CD14-positive monocyte (primary cell): ENCODE data around the gene TMEM116. TPM values are rescaled to one million over a fixed set of nuclear protein-coding genes. Genes with fewer than 3 reads are reported as not detected.
A peak's percentile ranks its signal among the peaks of the same experiment; 100 is the strongest.

Experiments used
- DNase-seq, 3 donors: peaks; one replicate each; pipeline ENCODE4 v3.0.0-alpha.2; 2011 to 2022
- H2AFZ ChIP-seq: 2 replicates; pipeline ENCODE4 v1.6.0; 2012; ENCODE audit warnings: mild to moderate bottlenecking, low read depth, low read length, inconsistent platforms; ENCODE audit not compliant: insufficient read depth, poor library complexity, severe bottlenecking
- H3K27ac ChIP-seq, 2 donors: 1 replicate in 1 of 2; 2 replicates in 1 of 2; pipeline ENCODE4 v1.5.1; 2012 to 2013; ENCODE audit warnings: low read length in 2 of 2, control low read depth in 1 of 2, inconsistent platforms in 1 of 2, low read depth in 1 of 2, mild to moderate bottlenecking in 1 of 2
- H3K27me3 ChIP-seq, 2 donors: one replicate each; pipeline versions ENCODE4 v1.6.0 to v1.6.1; 2011 to 2013; ENCODE audit warnings: low read length in 2 of 2; ENCODE audit not compliant: control insufficient read depth in 2 of 2, insufficient read depth in 2 of 2
- H3K36me3 ChIP-seq, 2 donors: replicated peaks in 1 of 2; 1 replicate in 1 of 2; 2 replicates in 1 of 2; pipeline versions ENCODE4 v1.5.1 to v1.6.1; 2012 to 2013; ENCODE audit warnings: low read length in 2 of 2, control low read depth in 1 of 2, inconsistent platforms in 1 of 2, mild to moderate bottlenecking in 1 of 2; ENCODE audit not compliant: insufficient read depth in 2 of 2, control insufficient read depth in 1 of 2
- H3K4me1 ChIP-seq, 2 donors: 1 replicate in 1 of 2; 2 replicates in 1 of 2; pipeline versions ENCODE4 v1.5.1 to v1.6.1; 2012 to 2013; ENCODE audit warnings: low read length in 2 of 2, control low read depth in 1 of 2, inconsistent platforms in 1 of 2, mild to moderate bottlenecking in 1 of 2, moderate library complexity in 1 of 2; ENCODE audit not compliant: insufficient read depth in 2 of 2, control insufficient read depth in 1 of 2
- H3K4me2 ChIP-seq: replicated peaks from 2 replicates; pipeline ENCODE3; 2012; ENCODE audit warnings: low read length, moderate library complexity, mild to moderate bottlenecking; ENCODE audit not compliant: poor library complexity, severe bottlenecking; ENCODE audit errors: extremely low read depth
- H3K4me3 ChIP-seq, 3 experiments: fragments of 200-600 bp in 1 of 3; sonication (generic) in 1 of 3; replicated peaks in 1 of 3; 1 replicate in 2 of 3; 2 replicates in 1 of 3; pipeline ENCODE4 v1.5.1; 2011 to 2013; ENCODE audit warnings: low read length in 3 of 3, mild to moderate bottlenecking in 3 of 3, control low read depth in 2 of 3, low read depth in 2 of 3, inconsistent platforms in 1 of 3, moderate library complexity in 1 of 3
- H3K79me2 ChIP-seq: 2 replicates; pipeline ENCODE4 v1.6.0; 2012; ENCODE audit warnings: mild to moderate bottlenecking, control low read depth, inconsistent platforms, low read length, moderate library complexity; ENCODE audit not compliant: insufficient read depth
- H3K9ac ChIP-seq: 2 replicates; pipeline ENCODE4 v1.6.0; 2017; ENCODE audit warnings: low read length, mild to moderate bottlenecking; ENCODE audit not compliant: insufficient read depth, poor library complexity, severe bottlenecking
- H3K9me3 ChIP-seq, 2 donors: replicated peaks in 1 of 2; 1 replicate in 1 of 2; 2 replicates in 1 of 2; pipeline versions ENCODE4 v1.5.1 to v1.6.1; 2012 to 2013; ENCODE audit warnings: low read length in 2 of 2, control low read depth in 1 of 2; ENCODE audit not compliant: control insufficient read depth in 1 of 2, insufficient read depth in 1 of 2
- H4K20me1 ChIP-seq: 2 replicates; pipeline ENCODE4 v1.6.0; 2012; ENCODE audit warnings: mild to moderate bottlenecking, low read length, control low read depth, moderate library complexity; ENCODE audit not compliant: insufficient read depth
- H3K27ac Mint-ChIP-seq, 7 donors: one replicate each; pipeline ENCODE4 v1.8.0; 2020; ENCODE audit warnings: mild to moderate bottlenecking in 7 of 7, mixed read lengths in 7 of 7, moderate library complexity in 6 of 7, inconsistent platforms in 2 of 7
- H3K27me3 Mint-ChIP-seq, 3 donors: one replicate each; pipeline ENCODE4 v1.8.0; 2021 to 2022; ENCODE audit warnings: low read depth in 3 of 3, mild to moderate bottlenecking in 3 of 3, mixed read lengths in 3 of 3, moderate library complexity in 3 of 3, inconsistent platforms in 1 of 3
- H3K36me3 Mint-ChIP-seq, 2 donors: one replicate each; pipeline ENCODE4 v1.8.0; 2020; ENCODE audit warnings: mixed read lengths in 2 of 2, inconsistent platforms in 1 of 2, mild to moderate bottlenecking in 1 of 2
- H3K4me1 Mint-ChIP-seq: one replicate; pipeline ENCODE4 v1.8.0; 2020; ENCODE audit warnings: mild to moderate bottlenecking, mixed read lengths
- H3K4me3 Mint-ChIP-seq, 2 donors: one replicate each; pipeline ENCODE4 v1.8.0; 2020; ENCODE audit warnings: mild to moderate bottlenecking in 2 of 2, mixed read lengths in 2 of 2, moderate library complexity in 1 of 2
- H3K9me3 Mint-ChIP-seq, 7 donors: one replicate each; pipeline ENCODE4 v1.8.0; 2020 to 2022; ENCODE audit warnings: mixed read lengths in 7 of 7, mild to moderate bottlenecking in 6 of 7, moderate library complexity in 6 of 7, inconsistent platforms in 2 of 7
- WGBS: methylation state at CpG from one replicate; pipeline ENCODE4 v1.1.5; 2013; ENCODE audit warnings: missing lambda C conversion rate; ENCODE audit not compliant: insufficient coverage; 5-methylcytosine and 5-hydroxymethylcytosine counted together
- intact Hi-C, 2 donors: fragments of 100-400 bp; cut with micrococcal nuclease; formaldehyde crosslinking; loops; one replicate each; pipeline versions ENCODE4 v1.15.0 to v1.15.1; 2023
- polyA plus RNA-seq, 3 donors: library from polyadenylated mRNA; depleted of rRNA in 1 of 3; unstranded in 2 of 3; stranded (reverse) in 1 of 3; fragments of 300-500 nt in 2 of 3; fragments of >200 nt in 1 of 3; fragmentation: Illumina TruSeq in 2 of 3; gene quantifications; 1 replicate in 2 of 3; 2 replicates in 1 of 3; pipeline ENCODE4 v1.2.3, GENCODE V29; 2012 to 2021
- TF ChIP-seq, protein P1 (sequence below): fragments of 200-600 bp; IDR thresholded peaks from one replicate; pipeline ENCODE4 v1.8.0; 2022; ENCODE audit warnings: antibody characterized with exemption, mild to moderate bottlenecking

The TMEM116 gene
- polyA plus RNA-seq, 3 donors, result 5.6 to 11.6 (median 8.3) TPM

DNA sequence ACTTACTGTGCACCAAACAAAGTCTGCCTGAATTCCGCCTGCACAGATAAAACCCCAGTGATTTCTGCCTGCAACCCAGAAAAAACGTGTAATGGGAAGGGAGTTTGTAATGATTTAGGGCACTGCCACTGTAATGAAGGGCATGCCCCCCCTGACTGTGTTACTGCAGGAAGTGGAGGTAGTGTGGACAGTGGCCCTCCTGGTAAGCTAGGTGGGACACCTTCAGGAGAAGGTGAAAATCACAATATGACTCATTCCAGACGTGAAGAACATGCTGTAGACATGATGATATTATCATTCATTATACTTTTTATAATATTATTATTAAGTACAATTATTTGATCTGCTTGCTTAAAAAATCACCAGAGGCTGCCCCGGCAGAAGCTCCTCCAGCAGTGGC, 111.8 kb downstream of the TMEM116 start:
- H3K4me3 Mint-ChIP-seq, result no peak overlapping the region
- peaks cover 0 to 1% (median 0%) of the 10 kb centered on the region in 3 donors for H3K27me3 Mint-ChIP-seq
- Histone ChIP-seq H3K9ac (no peak overlapping the region), H3K27me3 (no peaks in the 10 kb centered on the region), H3K4me1 (no peaks in the 10 kb centered on the region), H3K27ac (no peak overlapping the region), H3K4me2 (no peak overlapping the region), H3K36me3 (peaks cover 5 to 52% of the 10 kb centered on the region in 2 donors), H2AFZ (no peak overlapping the region), H3K4me3 (no peak overlapping the region), H3K79me2 (no peaks in the 10 kb centered on the region), H3K9me3 (no peaks in the 10 kb centered on the region), H4K20me1 (no peaks in the 10 kb centered on the region)
- peak overlapping the region in 2 of 7 donors; percentile 69 to 79 for H3K27ac Mint-ChIP-seq
- TF ChIP-seq, protein P1, sequence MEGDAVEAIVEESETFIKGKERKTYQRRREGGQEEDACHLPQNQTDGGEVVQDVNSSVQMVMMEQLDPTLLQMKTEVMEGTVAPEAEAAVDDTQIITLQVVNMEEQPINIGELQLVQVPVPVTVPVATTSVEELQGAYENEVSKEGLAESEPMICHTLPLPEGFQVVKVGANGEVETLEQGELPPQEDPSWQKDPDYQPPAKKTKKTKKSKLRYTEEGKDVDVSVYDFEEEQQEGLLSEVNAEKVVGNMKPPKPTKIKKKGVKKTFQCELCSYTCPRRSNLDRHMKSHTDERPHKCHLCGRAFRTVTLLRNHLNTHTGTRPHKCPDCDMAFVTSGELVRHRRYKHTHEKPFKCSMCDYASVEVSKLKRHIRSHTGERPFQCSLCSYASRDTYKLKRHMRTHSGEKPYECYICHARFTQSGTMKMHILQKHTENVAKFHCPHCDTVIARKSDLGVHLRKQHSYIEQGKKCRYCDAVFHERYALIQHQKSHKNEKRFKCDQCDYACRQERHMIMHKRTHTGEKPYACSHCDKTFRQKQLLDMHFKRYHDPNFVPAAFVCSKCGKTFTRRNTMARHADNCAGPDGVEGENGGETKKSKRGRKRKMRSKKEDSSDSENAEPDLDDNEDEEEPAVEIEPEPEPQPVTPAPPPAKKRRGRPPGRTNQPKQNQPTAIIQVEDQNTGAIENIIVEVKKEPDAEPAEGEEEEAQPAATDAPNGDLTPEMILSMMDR, result no peak
- H3K36me3 Mint-ChIP-seq, result peaks cover 35 to 50% of the 10 kb centered on the region in 2 donors
- 88% methylated on average over 2 of the region's 4 CpGs for WGBS
- peaks cover 0 to 9% (median 4%) of the 10 kb centered on the region in 7 donors for H3K9me3 Mint-ChIP-seq
- no peaks in the 10 kb centered on the region for H3K4me1 Mint-ChIP-seq
- intact Hi-C loops, result no loop called here
- no peak for DNase-seq

DNA sequence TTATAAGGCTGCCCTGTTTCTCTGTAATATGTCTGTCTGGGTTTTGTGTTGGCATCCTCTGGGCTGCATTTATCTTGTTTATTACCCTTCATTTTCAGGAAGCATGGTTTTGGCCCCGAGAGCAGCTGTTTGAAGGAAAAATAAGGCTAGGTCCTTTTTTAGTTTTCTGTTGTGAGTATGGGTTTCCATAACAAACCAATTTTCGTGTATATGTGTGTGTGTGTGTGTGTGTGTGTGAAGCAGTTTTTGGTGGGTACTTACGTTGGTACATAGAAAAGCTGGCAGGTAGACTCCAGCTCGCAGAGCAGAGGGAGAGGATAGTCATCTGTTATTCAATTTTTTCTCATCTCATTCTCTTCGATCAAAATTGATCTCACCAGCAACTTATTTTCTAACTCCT, 118.4 kb downstream of the TMEM116 start:
- H3K4me1 ChIP-seq, result no peaks in the 10 kb centered on the region
- Mint-ChIP-seq H3K4me1 (no peaks in the 10 kb centered on the region), H3K9me3 (no peaks in the 10 kb centered on the region), H3K36me3 (peaks cover 64 to 81% of the 10 kb centered on the region in 2 donors), H3K27me3 (peaks cover 0 to 3% (median 0%) of the 10 kb centered on the region in 3 donors), H3K27ac (no peak overlapping the region), H3K4me3 (no peak overlapping the region)
- H3K27ac ChIP-seq, result no peak overlapping the region
- no peak overlapping the region for H3K4me2 ChIP-seq
- intact Hi-C loops, result no loop called here
- H3K9ac ChIP-seq, result no peak overlapping the region
- no peak overlapping the region for H2AFZ ChIP-seq
- DNase-seq, result no peak
- no peaks in the 10 kb centered on the region for H3K9me3 ChIP-seq
- H3K36me3 ChIP-seq, result peaks cover 46 to 96% of the 10 kb centered on the region in 2 donors
- no CpG with 5 or more reads among the region's 5 CpGs for WGBS
- no peak overlapping the region for H3K4me3 ChIP-seq
- H3K79me2 ChIP-seq, result no peaks in the 10 kb centered on the region
- H4K20me1 ChIP-seq, result no peaks in the 10 kb centered on the region
- TF ChIP-seq, protein P1, result no peak
- no peaks in the 10 kb centered on the region for H3K27me3 ChIP-seq
